GM12878 (cell line): ENCODE results near the gene RCAN2. TPM values are rescaled to one million over a fixed set of nuclear protein-coding genes. Genes with fewer than 3 reads are reported as not detected.

Experiments
- ATAC-seq: fragments of 200-7000 bp; cut with Tn5 transposase; 3 replicates; pipeline ENCODE4 v1.9.1; 2020; ENCODE audit warnings: mild to moderate bottlenecking, moderate library complexity
- BruUV-seq: library from RNA; stranded (reverse); fragments of 400-500 nt; replicated peaks from 2 replicates; lab custom pipeline; 2021; lab: Mats Ljungman, UMichigan
- CTCF ChIA-PET: fragments of 300-600 bp; sonication (Branson Sonifier 250); formaldehyde crosslinking; extraction: SDS; loops from one replicate; lab custom pipeline; 2021; ENCODE audit warnings: inconsistent platforms; lab: Yijun Ruan, JAX
- POLR2A ChIA-PET: fragments of 350-600 bp; formaldehyde crosslinking; extraction: SDS; loops from one replicate; lab custom pipeline; 2021; ENCODE audit warnings: inconsistent platforms; lab: Charles Lee
- RAD21 ChIA-PET: fragments of 300-600 bp; sonication (Branson Sonifier 250); formaldehyde crosslinking; loops from one replicate; lab custom pipeline; 2023; ENCODE audit warnings: antibody characterized with exemption; ENCODE audit not compliant: unreplicated experiment; lab: Charles Lee
- SMC1A ChIA-PET: fragments of 300-600 bp; sonication (Branson Sonifier 250); formaldehyde crosslinking; loops from one replicate; lab custom pipeline; 2023; ENCODE audit not compliant: unreplicated experiment, uncharacterized antibody; lab: Charles Lee
- DNase-seq: peaks from one replicate; pipeline ENCODE4 v3.0.0-alpha.2; 2011; ENCODE audit warnings: low read depth, low spot score
- FAIRE-seq: peaks from 3 replicates; lab custom pipeline; 2011; peaks lifted over from hg19 to GRCh38; lab: Jason Lieb, UNC
- H2AFZ ChIP-seq: 2 replicates; pipeline ENCODE4 v1.6.0; 2011; ENCODE audit warnings: low read depth, low read length, control low read depth; ENCODE audit not compliant: control insufficient read depth
- H3K27ac ChIP-seq: 2 replicates; pipeline ENCODE4 v1.5.1; 2011; ENCODE audit warnings: control low read depth; ENCODE audit not compliant: control insufficient read depth, insufficient read depth
- H3K27me3 ChIP-seq, 2 experiments: replicated peaks in 1 of 2; 2 replicates each; pipeline versions ENCODE4 v1.6.0 to v1.6.1; 2011; ENCODE audit warnings: low read length in 1 of 2; ENCODE audit not compliant: control insufficient read depth in 2 of 2, insufficient read depth in 2 of 2
- H3K36me3 ChIP-seq, 2 experiments: 2 replicates each; pipeline ENCODE4 v1.5.1; 2011; ENCODE audit warnings: low read length in 1 of 2; ENCODE audit not compliant: control insufficient read depth in 2 of 2, insufficient read depth in 2 of 2
- H3K4me1 ChIP-seq: 2 replicates; pipeline ENCODE4 v1.6.1; 2011; ENCODE audit warnings: mild to moderate bottlenecking, low read length, moderate library complexity, mixed read lengths; ENCODE audit not compliant: control insufficient read depth, insufficient read depth
- H3K4me2 ChIP-seq: 2 replicates; pipeline ENCODE4 v1.6.0; 2011; ENCODE audit warnings: control low read depth; ENCODE audit not compliant: control insufficient read depth, insufficient read depth
- H3K4me3 ChIP-seq: fragments of 200-600 bp; sonication (generic); 2 replicates; pipeline ENCODE4 v1.5.1; 2016
- H3K79me2 ChIP-seq: 2 replicates; pipeline ENCODE4 v1.6.0; 2011; ENCODE audit warnings: low read length; ENCODE audit not compliant: control insufficient read depth, insufficient read depth
- H3K9ac ChIP-seq: 2 replicates; pipeline ENCODE4 v1.8.0; 2011; ENCODE audit warnings: low read length, control low read depth, mixed read lengths; ENCODE audit not compliant: control insufficient read depth, insufficient read depth
- H3K9me3 ChIP-seq: replicated peaks from 3 replicates; pipeline ENCODE4 v1.5.1; 2011; ENCODE audit warnings: mild to moderate bottlenecking, low read length; ENCODE audit not compliant: control insufficient read depth, insufficient read depth
- H4K20me1 ChIP-seq: 2 replicates; pipeline ENCODE4 v1.6.0; 2011; ENCODE audit not compliant: control insufficient read depth, insufficient read depth
- CHD1 ChIP-seq: IDR thresholded peaks from 2 replicates; pipeline ENCODE4 v1.6.1; 2012; ENCODE audit warnings: low read depth, low read length, improper control_type of control experiment
- E4F1 ChIP-seq: fragments of 450-650 bp; IDR thresholded peaks from 2 replicates; pipeline ENCODE4 v1.6.1; 2018; ENCODE audit warnings: borderline replicate concordance, mild to moderate bottlenecking; ENCODE audit not compliant: partially characterized antibody
- WGBS: methylation state at CpG from one replicate; pipeline ENCODE4 v1.1.6; 2016; ENCODE audit warnings: low lambda C conversion rate; ENCODE audit not compliant: insufficient replicate concordance, insufficient coverage; ENCODE audit errors: missing lambda C conversion rate; 5-methylcytosine and 5-hydroxymethylcytosine counted together
- in situ Hi-C: fragments of 300-500 bp; cut with MboI; formaldehyde crosslinking; loops from 9 replicates; pipeline ENCODE4 v1.14.3; 2018; ENCODE audit warnings: mixed read lengths
- intact Hi-C: fragments of 100-400 bp; cut with micrococcal nuclease; formaldehyde crosslinking; loops from one replicate; pipeline ENCODE4 v1.14.2; 2022; ENCODE audit not compliant: unreplicated experiment
- polyA plus RNA-seq, 11 experiments: library from polyadenylated mRNA; depleted of rRNA in 4 of 11; unstranded in 6 of 11; stranded (reverse) in 5 of 11; fragments of >200 nt; fragmentation: Nextera tagmentation in 4 of 11; fragmentation: Illumina TruSeq in 1 of 11; extraction: Ambion mirVana in 4 of 11; extraction: Trizol in 1 of 11; gene quantifications; 1 replicate in 1 of 11; 2 replicates in 10 of 11; pipeline versions ENCODE4 v1.2.1 to v1.2.3, GENCODE V29; 2011 to 2016; ENCODE audit warnings: inconsistent platforms in 2 of 11, missing spikeins in 2 of 11, low read depth in 1 of 11
- total RNA-seq, 4 experiments: library from RNA; depleted of rRNA in 3 of 4; stranded (reverse); fragments of >200 nt in 3 of 4; fragmentation: Illumina TruSeq in 1 of 4; extraction: Trizol in 1 of 4; gene quantifications; 2 replicates each; pipeline versions ENCODE4 v1.2.1 to v1.2.3, GENCODE V29; 2013 to 2021
- TF ChIP-seq, protein P1 (sequence below): fragments of 450-650 bp; IDR thresholded peaks from 2 replicates; pipeline ENCODE4 v1.6.1; 2017; ENCODE audit warnings: mild to moderate bottlenecking, moderate library complexity
- TF ChIP-seq, protein P2 (sequence below), 3 experiments: IDR thresholded peaks in 2 of 3; conservative IDR thresholded peaks in 1 of 3; 2 replicates each; pipeline ENCODE4 v1.5.1; 2011; ENCODE audit warnings: low read depth in 3 of 3, low read length in 3 of 3, mild to moderate bottlenecking in 3 of 3, control low read depth in 2 of 3, moderate library complexity in 2 of 3, inconsistent platforms in 1 of 3, mixed read lengths in 1 of 3; ENCODE audit not compliant: control insufficient read depth in 2 of 3, insufficient read depth in 1 of 3; ENCODE audit errors: extremely low read depth in 1 of 3

The RCAN2 gene
- total and polyA plus RNA-seq, 10 of the 15 experiments (the other 5 are each of a cell fraction or from before 2014, with no cell fraction given) = 0.06 TPM; not detected in 9

DNA sequence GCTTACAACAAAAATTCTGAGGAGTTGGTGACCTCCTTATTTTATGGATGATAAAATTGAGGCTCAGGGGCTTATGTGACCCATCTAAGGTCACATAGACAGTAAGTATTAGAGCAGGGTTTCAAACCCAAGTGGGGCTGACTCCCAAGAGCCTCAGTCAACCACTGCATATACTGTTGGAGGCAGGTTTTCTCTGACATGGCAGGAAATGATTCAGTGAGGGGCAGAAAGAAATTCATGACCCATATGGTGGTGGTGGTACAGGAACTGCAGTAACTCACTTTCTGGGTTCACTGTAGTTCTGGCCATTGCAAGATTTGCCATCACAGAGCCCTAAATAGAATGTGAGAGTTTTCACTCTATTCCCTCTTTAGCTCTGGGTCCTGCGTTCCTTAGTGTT, 188.4 kb downstream of the RCAN2 start:
- in situ Hi-C loops = no loop called here
- H3K4me2 ChIP-seq = no peak overlapping the region
- no peak overlapping the region for H2AFZ ChIP-seq
- 0% methylated on average over 1 of the region's 1 CpG for WGBS
- FAIRE-seq (no peak), DNase-seq (no peak), ATAC-seq (no peak)
- intact Hi-C loops = no loop called here
- no peaks in the 10 kb centered on the region for H4K20me1 ChIP-seq
- H3K4me1 ChIP-seq = no peaks in the 10 kb centered on the region
- TF ChIP-seq CHD1 (no peak), E4F1 (no peak)
- TF ChIP-seq, protein P1, sequence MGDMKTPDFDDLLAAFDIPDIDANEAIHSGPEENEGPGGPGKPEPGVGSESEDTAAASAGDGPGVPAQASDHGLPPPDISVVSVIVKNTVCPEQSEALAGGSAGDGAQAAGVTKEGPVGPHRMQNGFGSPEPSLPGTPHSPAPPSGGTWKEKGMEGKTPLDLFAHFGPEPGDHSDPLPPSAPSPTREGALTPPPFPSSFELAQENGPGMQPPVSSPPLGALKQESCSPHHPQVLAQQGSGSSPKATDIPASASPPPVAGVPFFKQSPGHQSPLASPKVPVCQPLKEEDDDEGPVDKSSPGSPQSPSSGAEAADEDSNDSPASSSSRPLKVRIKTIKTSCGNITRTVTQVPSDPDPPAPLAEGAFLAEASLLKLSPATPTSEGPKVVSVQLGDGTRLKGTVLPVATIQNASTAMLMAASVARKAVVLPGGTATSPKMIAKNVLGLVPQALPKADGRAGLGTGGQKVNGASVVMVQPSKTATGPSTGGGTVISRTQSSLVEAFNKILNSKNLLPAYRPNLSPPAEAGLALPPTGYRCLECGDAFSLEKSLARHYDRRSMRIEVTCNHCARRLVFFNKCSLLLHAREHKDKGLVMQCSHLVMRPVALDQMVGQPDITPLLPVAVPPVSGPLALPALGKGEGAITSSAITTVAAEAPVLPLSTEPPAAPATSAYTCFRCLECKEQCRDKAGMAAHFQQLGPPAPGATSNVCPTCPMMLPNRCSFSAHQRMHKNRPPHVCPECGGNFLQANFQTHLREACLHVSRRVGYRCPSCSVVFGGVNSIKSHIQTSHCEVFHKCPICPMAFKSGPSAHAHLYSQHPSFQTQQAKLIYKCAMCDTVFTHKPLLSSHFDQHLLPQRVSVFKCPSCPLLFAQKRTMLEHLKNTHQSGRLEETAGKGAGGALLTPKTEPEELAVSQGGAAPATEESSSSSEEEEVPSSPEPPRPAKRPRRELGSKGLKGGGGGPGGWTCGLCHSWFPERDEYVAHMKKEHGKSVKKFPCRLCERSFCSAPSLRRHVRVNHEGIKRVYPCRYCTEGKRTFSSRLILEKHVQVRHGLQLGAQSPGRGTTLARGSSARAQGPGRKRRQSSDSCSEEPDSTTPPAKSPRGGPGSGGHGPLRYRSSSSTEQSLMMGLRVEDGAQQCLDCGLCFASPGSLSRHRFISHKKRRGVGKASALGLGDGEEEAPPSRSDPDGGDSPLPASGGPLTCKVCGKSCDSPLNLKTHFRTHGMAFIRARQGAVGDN = no peak
- TF ChIP-seq, protein P2, sequence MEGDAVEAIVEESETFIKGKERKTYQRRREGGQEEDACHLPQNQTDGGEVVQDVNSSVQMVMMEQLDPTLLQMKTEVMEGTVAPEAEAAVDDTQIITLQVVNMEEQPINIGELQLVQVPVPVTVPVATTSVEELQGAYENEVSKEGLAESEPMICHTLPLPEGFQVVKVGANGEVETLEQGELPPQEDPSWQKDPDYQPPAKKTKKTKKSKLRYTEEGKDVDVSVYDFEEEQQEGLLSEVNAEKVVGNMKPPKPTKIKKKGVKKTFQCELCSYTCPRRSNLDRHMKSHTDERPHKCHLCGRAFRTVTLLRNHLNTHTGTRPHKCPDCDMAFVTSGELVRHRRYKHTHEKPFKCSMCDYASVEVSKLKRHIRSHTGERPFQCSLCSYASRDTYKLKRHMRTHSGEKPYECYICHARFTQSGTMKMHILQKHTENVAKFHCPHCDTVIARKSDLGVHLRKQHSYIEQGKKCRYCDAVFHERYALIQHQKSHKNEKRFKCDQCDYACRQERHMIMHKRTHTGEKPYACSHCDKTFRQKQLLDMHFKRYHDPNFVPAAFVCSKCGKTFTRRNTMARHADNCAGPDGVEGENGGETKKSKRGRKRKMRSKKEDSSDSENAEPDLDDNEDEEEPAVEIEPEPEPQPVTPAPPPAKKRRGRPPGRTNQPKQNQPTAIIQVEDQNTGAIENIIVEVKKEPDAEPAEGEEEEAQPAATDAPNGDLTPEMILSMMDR (IDR thresholded peaks at IDR 0.05 in 2 of 3, conservative IDR thresholded peaks at IDR 0.05 in 1 of 3; ENCODE audit: control insufficient read depth in 2 of 3, extremely low read depth in 1 of 3, insufficient read depth in 1 of 3, low read depth in 3 of 3, low read length in 3 of 3) = no peak
- CTCF ChIA-PET = no interaction called here
- POLR2A ChIA-PET = no interaction called here
- BruUV-seq = no TSS peak
- SMC1A ChIA-PET = no interaction called here
- H3K79me2 ChIP-seq = no peaks in the 10 kb centered on the region
- RAD21 ChIA-PET = no interaction called here
- no peaks in the 10 kb centered on the region for H3K36me3 ChIP-seq
- H3K27me3 ChIP-seq = no peaks in the 10 kb centered on the region; a peak in 1 of 4 replicates
- H3K27ac ChIP-seq = no peak overlapping the region
- H3K9me3 ChIP-seq = no peaks in the 10 kb centered on the region; the same call in 2 of the 3 replicates
- no peak overlapping the region for H3K9ac ChIP-seq
- no peak overlapping the region for H3K4me3 ChIP-seq
